Sigmoid colon (tissue), 4 donors: Measurements from ENCODE around the gene SCN4B.

Experiments
- CTCF ChIP-seq, 4 experiments: fragments of 450-650 bp in 3 of 4; fragments of 200-600 bp in 1 of 4; IDR thresholded peaks; one replicate each; pipeline ENCODE4 v1.5.1; 2016 to 2019; ENCODE audit warnings: antibody characterized with exemption in 4 of 4, mild to moderate bottlenecking in 3 of 4, moderate library complexity in 2 of 4
- EP300 ChIP-seq, 4 donors: sonication (generic); formaldehyde crosslinking; IDR thresholded peaks; one replicate each; pipeline ENCODE4 v1.6.1; 2017; ENCODE audit warnings: antibody characterized with exemption in 4 of 4
- POLR2A ChIP-seq, 2 donors: fragments of 450-650 bp; IDR thresholded peaks; one replicate each; pipeline ENCODE4 v1.6.1; 2016; ENCODE audit warnings: antibody characterized with exemption in 2 of 2, mild to moderate bottlenecking in 2 of 2, moderate library complexity in 2 of 2
- POLR2AphosphoS5 ChIP-seq, 4 donors: sonication (generic); formaldehyde crosslinking; IDR thresholded peaks; one replicate each; pipeline ENCODE4 v1.6.1; 2017; ENCODE audit warnings: antibody characterized with exemption in 4 of 4

GRCh38 chr11:118142081-118142480 lies 10.5 kb downstream of the SCN4B start:
- TF ChIP-seq POLR2AphosphoS5 (IDR thresholded peaks at IDR 0.05) (no peak), EP300 (IDR thresholded peaks at IDR 0.05) (no peak), CTCF (IDR thresholded peaks at IDR 0.05) (no peak), POLR2A (IDR thresholded peaks at IDR 0.05) (no peak)
